ENCODE results near the gene SAFB2.

SAFB2 gene

DNA sequence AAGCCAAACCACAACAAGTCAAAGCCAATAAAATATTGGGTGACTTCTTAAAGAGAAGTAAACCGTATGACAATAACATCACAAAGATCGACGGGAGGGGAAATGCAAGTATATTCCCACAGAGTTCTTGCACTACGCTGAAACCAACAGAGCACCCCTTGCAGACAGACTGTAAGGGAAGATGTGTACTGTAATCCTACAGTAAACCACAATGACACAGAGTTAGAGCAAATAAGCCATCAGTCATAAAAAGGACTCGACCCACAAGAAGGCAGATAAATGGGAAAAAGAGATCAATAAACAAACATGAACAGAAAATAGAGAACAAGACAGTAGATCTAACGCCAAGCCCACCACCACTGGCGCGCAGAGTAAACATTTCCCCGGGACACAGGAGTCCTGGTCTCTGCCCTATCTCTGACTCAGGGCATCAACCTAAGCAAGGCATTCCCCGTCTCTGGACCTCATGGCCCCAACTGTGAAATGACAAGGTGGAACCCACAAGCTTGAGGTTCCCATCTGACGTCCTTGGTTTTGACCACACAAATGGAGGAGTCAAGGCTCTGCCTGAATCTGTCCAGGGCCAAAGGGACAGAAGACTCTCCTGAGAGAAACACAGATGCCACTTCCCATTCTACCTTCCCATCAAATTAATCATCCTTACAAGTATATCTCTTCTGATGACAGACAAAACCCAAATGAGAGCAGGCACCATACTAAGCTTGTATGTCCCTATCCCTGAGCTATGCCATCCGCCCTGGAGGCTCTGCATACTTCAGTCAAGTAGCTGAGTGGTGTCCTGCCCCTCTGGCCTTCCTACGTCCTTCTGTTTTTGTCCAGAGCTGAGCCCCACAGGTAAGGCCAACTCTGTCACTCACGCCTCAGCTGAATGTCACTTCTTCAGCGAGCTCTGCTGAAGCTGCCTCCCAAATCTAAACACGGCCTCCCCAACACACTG lies 15.0 kb downstream of the SAFB2 start:
- DNase-seq (ENCODE audit: low spot score) = no peak

DNA sequence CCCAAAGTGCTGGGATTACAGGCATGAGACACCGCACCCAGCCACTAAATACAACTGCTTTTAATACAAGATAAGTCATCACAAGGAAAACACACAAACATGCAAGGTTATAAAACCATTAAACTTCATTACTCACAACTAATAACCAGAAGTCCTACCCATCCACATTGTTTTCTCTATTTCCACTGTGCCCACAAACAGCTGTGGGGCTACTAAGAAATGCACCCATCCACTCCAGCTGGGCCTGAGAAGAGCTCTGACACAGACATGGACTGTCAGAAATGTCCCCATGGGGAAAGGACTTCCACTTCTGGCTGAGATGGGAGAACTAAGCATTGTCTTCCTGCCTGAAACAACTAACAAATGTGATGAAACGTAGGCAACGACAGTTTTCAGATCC lies 17.2 kb downstream of the SAFB2 start:
- DNase-seq (ENCODE audit: low spot score) = no peak

DNA sequence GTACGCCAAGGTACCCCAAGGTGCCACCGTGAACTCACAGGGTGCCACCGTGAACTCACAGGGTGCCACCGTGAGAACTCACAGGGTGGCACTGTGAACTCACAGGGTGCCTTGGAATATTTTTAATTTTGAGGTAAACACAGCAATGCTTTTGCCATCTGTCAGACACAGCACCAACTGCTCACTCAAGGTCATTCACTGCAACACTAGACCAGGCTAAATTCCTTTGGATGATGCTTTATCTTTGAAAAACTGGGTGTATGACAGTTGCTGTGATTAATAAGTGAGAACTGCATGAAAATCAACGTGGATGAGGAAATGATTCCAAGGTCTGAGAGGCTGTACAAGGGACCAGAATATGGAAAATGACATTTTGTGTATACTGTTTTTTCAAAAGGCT lies 18.9 kb downstream of the SAFB2 start:
- DNase-seq (ENCODE audit: low spot score) = no peak

DNA sequence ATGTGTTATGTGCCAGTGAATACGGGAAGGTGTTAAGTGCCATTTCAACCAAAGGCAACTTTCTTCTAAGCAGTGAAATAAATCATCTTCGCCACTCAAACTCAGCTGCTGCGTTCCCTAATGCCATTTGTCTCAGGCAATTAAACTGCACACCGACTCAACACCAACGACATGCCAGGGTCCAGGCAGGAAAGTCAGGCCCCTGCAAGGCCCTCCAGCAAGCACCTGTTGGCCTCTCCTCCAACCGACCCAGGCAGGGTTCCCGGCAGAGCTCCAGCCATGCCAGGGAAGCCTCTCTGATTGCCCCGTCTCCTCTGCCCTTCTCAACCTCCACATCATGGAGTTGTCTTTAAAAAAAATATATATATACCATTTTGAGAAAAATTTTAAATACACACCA lies 21.8 kb downstream of the SAFB2 start:
- no peak for DNase-seq (ENCODE audit: low spot score)

DNA sequence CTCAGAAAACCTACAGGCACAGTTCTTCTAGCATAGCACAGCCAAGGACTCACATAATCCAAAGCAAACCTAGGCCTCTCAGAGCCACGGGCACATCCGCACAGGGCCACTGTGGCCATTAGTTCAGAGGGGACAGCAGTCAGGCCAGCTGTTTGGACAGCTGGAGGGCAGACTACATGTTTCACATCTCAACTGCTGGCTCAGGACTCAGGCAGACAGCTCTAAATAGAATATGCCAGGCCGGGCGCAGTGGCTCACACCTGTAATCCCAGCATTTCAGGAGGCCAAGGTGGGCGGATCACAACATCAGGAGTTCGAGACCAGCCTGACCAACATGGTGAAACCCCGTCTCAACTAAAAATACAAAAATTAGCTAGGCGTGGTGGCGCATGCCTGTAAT lies 26.8 kb downstream of the SAFB2 start:
- DNase-seq (ENCODE audit: low spot score) = no peak

DNA sequence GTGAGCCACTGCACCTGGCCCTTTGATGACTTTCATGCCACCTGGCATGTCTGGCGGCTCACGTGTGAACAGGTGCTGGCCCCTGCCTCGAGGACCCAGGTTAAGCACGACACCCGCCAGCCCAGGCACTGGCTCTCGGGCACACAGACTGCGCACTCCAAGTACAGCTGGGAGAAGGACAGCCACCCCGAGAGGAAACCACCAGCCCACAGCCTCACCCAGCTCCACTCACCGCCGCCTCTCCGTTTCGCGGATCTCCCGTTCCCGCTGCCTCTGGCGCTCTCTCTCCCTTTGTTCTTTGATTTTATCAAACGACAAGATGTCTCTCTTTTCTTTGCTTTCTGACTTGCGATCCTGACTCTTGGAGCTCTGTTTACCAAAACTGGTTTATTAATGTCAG lies 27.4 kb downstream of the SAFB2 start:
- DNase-seq (ENCODE audit: low spot score) = no peak

DNA sequence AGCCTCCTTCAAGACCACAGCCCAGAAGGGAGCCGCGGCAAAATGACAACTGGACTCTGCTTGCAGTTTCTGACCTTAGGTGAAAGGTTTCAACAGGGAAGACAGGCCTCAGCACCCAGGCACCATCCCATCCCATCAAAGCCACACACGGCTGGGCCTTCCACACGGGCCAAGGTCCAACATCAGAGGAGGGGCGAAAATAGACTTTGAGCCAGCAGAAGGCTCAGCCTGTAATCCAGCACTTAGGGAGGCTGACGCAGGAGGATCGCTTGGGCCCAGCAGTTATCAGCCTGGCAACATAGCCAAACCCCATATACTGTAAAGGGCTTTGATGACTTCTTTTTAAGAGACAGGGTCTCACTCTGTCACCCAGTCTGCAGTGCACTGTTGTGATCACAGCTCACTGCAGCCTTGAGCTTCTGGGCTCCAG lies 28.0 kb downstream of the SAFB2 start:
- no peak for DNase-seq (ENCODE audit: low spot score)

DNA sequence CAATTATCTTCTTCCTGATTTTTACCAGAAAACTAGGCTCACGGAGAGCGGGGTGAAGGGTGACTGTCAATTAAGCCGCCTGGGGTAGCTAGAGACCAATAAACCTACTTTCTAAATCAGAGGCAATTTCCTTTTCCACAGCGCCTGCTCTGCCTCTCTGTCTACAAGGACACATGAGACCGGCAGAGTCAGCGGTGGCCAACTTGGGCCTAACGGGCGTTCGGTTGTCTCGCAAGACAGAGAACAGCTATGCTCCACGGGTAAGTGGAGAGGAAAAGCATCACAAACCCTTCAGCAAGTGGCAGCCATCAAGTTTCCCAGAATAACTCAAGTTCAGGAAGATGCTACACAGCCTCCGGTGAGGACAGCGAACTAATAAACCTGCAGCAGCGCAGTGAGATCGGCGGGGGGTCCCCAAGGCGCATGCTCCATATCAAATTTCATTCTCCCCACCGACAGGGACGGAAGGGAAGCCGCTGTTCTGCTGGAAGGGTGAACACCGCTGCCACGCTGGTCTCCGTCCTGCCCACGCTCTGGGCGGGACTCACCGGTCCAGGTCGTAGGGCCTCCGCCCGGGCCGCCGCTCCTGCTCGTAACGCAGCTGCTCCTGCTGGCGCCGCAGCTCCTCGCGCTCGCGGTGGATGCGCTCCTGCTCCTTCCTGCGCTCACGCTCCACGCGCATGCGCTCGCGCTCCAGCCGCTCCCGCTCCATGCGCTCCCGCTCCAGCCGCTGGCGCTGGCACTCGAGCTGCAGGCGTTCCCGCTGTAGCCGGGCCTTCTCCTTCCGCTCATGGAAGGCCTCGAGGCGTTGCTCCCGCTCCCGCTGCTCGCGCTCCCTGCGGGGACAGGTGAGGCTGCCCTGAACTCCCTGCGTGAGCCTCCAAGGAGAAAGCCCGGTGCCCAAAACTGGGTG lies 29.0 kb downstream of the SAFB2 start:
- DNase-seq (ENCODE audit: low spot score) = no peak

DNA sequence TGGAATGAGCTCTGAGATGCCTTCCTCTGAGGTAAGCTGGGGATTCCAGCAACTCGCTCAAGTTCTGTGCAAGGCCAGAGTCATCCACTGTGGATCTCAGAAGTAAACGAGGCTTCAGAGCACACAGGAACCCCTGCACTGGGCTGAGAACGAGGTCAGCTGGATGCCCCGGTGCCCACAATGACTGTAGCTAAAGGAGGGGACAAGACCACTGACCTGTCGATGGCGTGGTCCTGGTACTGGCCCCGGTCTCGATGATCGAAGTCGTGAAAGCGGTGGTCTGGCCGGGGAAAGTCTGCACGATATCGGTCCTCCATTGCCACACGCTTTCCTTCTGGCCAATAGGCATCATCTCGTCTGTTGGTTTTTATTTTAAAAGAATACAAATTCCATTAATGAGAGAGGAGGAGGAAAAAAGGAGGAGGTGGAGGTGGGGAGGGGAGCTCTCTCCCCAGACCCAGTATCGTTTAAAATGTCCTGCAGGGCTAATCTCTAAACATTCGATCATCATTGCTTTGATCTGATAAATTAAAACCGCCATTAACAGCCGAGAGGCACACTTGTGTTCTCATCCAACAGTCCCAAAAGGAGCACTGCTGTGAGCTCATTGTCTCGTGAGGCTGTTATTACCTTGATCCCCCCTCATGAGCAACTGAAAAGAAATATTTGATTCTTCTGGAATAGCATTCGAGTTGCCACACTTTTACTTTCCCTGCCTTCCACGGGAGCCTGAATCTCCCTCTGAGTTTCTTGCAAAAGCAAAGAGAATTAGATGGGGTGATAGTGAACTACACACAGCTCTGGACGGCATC lies 29.8 kb downstream of the SAFB2 start:
- no peak for DNase-seq (ENCODE audit: low spot score)

DNA sequence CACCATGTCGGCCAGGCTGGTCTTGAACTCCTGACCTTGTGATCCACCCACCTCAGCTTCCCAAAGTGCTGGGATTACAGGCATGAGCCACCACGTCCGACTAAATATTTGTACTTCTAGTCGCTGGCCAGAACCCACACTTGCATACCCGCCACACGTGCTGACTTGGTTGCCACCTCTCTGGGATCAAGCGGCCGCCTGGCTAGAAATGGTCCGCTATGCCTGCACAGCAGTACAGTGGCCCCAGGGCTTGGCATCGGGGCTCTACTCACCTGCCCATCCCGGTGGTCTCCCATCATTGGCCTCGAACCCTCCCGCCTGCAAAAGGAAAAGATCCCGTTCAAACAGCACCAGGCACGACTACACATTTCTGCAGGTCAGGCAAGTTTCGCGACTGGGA lies 31.1 kb downstream of the SAFB2 start:
- DNase-seq (ENCODE audit: low spot score) = no peak

DNA sequence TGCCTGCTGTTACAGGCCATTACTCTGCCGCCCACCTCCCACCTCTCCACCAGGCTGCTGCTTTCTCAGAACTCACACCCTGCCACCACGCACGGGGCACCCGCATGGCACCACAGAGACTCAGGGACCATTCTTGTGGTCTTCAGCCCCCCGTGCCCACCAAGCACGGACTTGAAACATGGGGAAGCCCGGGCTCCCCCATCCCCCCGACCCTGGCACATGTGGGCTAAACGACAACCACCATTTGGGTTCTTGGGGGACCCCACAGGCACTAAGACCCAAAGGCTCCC lies 31.8 kb downstream of the SAFB2 start:
- DNase-seq (ENCODE audit: low spot score) = no peak

DNA sequence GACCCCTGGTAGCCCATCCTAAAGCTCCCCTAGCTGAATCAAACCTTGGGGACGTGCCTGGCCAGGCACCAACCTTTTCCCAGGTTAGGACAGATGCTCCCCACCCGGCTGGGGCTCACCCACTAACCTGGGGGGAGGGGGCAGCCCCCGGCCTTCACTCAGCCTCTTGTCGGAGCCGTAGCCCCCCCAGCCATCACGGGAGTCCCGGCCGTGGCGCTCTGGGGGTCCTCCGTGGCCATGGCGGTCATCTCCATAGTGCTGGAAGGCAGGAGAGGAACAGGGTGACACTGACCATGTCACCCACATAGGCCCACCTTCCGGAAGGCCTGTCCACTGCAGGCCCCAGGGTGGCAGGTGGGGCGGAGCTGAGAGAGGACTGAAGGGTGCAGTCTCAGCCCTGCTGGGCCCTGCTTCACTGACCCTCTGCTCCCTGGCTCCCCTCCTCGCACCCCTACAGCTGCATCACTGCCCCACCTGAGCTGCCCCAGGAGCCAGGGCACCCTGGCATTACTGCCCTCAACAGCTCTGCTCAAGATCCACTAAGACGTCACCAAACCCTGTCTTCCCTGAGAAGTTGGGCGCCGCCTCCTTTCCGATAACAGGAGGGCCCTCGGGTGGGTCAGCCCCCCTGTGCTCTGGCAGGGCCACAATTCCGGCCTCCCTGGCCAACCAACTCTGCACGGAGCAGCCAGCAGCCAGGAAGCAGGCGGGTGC lies 32.3 kb downstream of the SAFB2 start:
- DNase-seq (ENCODE audit: low spot score) = no peak

DNA sequence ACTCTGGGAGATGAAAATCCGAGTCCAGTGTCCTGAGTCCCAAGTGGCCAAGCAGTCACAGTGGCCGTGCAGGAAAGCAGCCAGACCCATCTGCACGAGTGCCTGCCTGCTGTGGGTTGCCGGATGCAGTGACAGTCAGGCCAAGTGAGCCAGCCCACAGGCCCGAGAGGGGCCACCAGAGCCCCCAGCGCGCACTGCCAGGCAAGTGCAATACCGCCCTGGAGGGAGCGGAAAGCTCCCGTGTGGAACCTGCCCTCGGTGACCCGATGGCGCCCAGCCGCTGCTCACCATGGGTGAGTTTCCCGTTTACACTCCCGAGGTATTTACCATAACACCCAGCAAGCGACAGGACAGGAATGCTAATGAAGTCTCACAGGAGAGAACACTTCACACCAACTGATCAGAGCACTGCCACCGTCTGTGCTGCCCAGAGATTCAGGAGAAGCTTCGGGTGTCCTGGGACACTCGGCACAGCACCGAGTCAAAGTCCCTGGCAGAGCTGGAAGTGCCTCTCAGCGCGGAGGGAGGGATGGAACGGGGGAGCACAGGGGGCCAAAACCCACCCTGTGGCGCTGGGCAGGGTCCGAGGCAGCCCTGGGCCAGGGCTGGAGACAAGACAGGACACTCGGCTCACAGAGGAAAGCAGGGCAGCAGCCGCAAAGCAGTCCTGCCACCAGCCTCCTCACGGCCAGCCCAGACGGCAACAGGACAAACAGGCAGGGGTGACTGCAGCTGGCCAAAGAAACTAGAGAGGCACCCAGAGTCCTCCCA lies 33.5 kb downstream of the SAFB2 start:
- DNase-seq (ENCODE audit: low spot score) = no peak

DNA sequence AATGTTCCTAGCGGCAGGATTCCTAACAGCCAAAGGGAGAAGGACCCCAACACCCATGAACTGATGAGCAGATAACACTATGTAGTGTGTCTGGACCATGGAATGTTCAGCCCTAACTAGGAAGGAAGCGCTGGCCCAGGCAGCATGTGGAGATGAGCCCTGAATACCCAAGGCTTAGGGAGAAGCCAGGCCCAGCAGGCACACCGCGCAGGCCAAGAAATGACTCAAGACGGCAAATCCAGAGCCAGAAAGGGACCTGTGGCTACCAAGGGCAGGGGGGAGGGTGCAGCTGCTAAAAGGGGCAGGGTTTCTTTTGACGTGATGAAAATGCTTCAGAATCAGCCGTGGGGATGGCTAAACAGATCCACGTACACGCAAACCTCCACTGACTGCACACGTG lies 34.1 kb downstream of the SAFB2 start:
- DNase-seq (ENCODE audit: low spot score) = no peak

DNA sequence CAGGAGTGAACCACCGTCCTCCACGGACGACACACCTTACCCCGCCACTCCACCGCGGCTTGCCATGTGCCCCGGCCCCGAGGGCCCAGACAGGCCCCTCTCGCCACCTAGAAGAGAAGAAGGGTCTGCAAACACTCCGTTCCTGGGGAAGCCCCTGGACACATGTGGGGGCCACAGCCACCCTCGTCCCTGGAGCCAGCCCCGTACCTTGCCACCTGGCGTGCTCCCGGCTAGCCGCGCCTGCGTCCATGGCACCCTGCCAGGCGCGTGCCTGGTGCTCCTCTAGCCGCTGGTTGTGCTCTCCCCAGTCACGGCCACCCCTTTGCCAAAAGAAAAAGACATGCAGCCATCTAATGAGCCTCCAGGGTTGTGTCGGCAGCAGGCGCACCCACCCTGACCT lies 34.9 kb downstream of the SAFB2 start:
- DNase-seq (ENCODE audit: low spot score) = no peak

DNA sequence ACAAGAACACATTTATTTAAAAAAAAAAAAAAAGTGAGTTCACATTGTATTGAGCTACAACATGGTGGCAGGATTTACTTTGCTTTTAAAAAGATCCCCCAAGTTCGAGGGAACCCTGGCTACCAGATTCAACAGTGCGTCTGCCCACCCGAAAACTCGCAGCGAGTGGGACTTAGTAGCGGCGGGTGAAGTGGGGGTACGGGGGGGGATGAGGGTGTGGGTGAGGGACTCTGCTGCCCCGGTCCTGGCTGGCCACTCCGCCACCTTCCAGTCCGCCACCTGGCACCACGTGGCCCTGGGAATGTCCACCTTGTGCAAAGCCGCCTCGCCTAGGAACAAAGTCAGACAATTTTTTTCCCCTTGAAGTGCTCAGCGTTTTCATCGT lies 35.5 kb downstream of the SAFB2 start:
- no peak for DNase-seq (ENCODE audit: low spot score)

DNA sequence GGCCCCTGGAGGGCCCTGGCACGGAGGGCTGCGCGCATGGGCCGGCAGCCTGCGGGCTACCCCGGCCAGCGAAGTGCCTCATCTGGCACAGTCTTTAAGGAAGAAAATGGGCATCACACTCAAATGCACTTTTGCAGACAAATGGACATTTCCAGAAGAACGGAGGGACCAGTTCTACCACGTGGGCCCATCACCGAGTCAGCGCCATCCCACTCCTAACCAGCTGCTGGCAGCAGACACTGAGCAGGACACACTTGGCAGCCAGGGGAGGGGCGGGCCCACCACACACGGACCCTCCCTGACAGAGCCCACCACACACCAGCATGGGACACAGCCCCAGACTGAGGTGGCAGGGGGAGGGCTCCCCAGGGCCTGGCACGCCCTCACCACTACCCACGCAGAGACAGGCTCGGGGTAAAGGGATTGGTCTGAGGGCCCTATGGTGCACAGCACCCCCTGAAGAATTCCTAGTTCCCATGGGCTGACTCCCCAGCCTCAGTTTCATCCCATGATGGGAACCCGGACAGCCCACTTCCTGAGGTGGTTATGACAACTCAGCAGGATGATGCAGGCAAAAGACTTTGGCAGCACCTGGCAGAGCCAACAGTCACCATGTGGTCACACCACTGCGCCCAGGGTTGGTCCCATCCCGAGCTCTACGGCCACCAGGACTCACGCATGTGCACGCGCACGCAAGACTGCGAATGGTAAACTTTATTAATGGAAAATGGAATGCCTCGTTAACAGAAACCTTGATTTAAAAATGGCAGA lies 36.1 kb downstream of the SAFB2 start:
- DNase-seq (ENCODE audit: low spot score) = no peak

DNA sequence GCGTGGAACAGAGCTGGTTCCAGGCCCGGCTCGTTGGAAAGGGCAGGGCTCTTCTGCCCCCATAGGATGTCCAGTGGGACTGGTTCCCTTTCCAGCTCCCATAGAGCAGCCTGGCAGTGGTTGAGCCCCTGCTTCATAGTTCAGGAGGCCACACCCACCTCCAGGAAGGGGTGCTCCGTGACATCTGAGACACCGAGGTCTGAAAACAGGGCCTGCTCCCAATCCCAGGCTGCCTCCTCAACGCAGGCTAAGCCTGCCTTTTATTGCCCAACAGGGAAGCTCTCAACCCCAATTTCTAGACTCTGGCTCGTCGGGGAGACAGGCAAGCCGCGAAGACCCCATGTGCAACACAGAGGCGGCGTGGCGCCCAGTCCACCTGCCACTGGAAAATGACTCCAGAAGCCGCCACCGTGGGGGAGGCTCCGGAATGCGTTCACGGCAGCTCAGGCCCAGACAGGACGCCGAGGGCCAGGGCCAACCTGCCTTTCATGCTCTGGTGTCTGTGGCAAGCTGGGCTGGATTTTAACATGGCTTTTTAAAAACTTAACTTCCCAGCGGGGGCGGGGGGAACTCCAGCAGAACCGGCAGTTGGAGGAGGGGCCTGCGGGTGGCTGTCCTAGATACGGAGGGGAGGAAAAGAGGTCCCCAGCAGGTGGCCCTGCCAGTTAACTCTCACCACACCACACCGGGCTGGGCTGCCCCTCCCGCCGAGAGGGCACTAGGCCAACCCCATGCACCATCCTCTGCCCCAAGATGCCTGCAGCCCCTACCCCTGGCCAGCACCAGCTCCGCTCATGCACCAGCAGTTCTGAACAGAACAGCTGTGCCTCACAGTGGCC lies 36.9 kb downstream of the SAFB2 start:
- no peak for DNase-seq (ENCODE audit: low spot score)

DNA sequence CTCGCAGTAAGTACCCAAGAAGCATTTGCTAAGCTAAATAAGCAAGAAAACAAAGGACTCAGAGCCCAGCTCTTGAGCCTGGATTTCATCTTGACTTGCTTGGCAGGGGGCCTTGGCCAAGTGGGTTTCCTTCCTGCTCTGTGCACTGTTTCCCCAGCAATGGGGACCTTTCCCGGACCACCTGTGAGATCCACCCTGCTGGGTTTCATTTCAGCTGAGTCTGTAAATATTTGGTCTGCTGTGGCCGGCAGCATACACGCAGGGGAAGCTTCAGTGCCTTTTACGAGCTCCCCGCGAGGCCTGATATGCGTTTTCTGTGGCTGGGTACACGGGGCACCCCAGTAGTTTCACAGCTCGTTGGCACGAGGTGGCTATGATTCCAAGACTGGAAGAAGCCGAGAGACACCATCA lies 42.4 kb downstream of the SAFB2 start:
- no peak for DNase-seq (ENCODE audit: low spot score)
